Measurements from ENCODE around the gene FIGN. TPM values are rescaled to one million over a fixed set of nuclear protein-coding genes. Genes with fewer than 3 reads are reported as not detected.

Gene FIGN
- total and polyA plus RNA-seq, 10 of the 15 experiments (the other 5 are each of a cell fraction or from before 2014, with no cell fraction given) = under 0.01 to 0.01 TPM; not detected in 8

DNA sequence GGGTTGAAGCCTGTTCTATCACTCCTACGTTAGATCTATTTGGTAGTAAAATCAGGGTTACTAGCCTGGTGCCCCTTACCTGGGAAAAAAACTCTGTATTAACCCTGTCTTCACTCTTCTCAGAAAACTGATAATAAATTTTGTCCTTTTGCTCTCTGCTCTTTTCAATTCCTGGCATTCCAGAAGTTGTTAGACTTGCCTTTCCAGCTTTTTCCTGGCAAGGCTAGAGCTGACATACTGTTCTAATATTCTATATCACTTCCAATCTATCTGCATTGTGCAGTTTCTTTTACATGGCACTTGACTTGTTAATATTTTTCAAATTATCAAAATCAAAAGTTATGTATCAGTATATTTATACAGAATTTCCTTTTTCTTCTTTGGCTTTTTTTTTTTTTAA, 162.2 kb downstream of the FIGN start:
- no peaks in the 10 kb centered on the region for H3K36me3 ChIP-seq (ENCODE audit: control insufficient read depth in 2 of 2, insufficient read depth in 2 of 2, low read length in 1 of 2)
- no peak for FAIRE-seq
- ChIA-PET CTCF (no interaction called here), SMC1A (ENCODE audit: uncharacterized antibody, unreplicated experiment) (no interaction called here), POLR2A (no interaction called here), RAD21 (ENCODE audit: unreplicated experiment) (no interaction called here)
- intact Hi-C loops (cut with micrococcal nuclease; ENCODE audit: unreplicated experiment) = no loop called here
- no peak overlapping the region for H2AFZ ChIP-seq (ENCODE audit: control insufficient read depth, low read depth, low read length)
- no peaks in the 10 kb centered on the region for H3K27me3 ChIP-seq (replicated peaks in 1 of 2; ENCODE audit: control insufficient read depth in 2 of 2, insufficient read depth in 2 of 2, low read length in 1 of 2)
- in situ Hi-C loops (cut with MboI) = no loop called here
- 0% methylated on average over 1 of the region's 1 CpG for whole genome bisulfite sequencing (ENCODE audit: insufficient coverage, insufficient replicate concordance, low lambda C conversion rate, missing lambda C conversion rate)
- no peaks in the 10 kb centered on the region for H4K20me1 ChIP-seq (ENCODE audit: control insufficient read depth, insufficient read depth)
- H3K9me3 ChIP-seq (replicated peaks; ENCODE audit: control insufficient read depth, insufficient read depth, low read length) = no peaks in the 10 kb centered on the region
- no peak overlapping the region for H3K4me3 ChIP-seq
- no TSS peak for BruUV-seq (replicated peaks)
- H3K9ac ChIP-seq (ENCODE audit: control insufficient read depth, insufficient read depth, low read length) = no peak overlapping the region
- no peak for ATAC-seq
- TF ChIP-seq EZH2 (IDR thresholded peaks at IDR 0.05; ENCODE audit: borderline replicate concordance, control insufficient read depth, low read depth, low read length) (no peak), SMARCA5 (IDR thresholded peaks at IDR 0.05) (no peak), SIX5 (IDR thresholded peaks at IDR 0.05; ENCODE audit: low read depth, low read length, severe bottlenecking) (no peak), MAX (IDR thresholded peaks at IDR 0.05; ENCODE audit: low read depth, low read length) (no peak), SUZ12 (IDR thresholded peaks at IDR 0.05; ENCODE audit: unreplicated experiment) (no peak), HCFC1 (IDR thresholded peaks at IDR 0.05; ENCODE audit: low read length) (no peak), WRNIP1 (IDR thresholded peaks at IDR 0.05; ENCODE audit: borderline replicate concordance, low read depth, low read length) (no peak), BMI1 (IDR thresholded peaks at IDR 0.05; ENCODE audit: borderline replicate concordance) (no peak)
- TF ChIP-seq, protein P1, sequence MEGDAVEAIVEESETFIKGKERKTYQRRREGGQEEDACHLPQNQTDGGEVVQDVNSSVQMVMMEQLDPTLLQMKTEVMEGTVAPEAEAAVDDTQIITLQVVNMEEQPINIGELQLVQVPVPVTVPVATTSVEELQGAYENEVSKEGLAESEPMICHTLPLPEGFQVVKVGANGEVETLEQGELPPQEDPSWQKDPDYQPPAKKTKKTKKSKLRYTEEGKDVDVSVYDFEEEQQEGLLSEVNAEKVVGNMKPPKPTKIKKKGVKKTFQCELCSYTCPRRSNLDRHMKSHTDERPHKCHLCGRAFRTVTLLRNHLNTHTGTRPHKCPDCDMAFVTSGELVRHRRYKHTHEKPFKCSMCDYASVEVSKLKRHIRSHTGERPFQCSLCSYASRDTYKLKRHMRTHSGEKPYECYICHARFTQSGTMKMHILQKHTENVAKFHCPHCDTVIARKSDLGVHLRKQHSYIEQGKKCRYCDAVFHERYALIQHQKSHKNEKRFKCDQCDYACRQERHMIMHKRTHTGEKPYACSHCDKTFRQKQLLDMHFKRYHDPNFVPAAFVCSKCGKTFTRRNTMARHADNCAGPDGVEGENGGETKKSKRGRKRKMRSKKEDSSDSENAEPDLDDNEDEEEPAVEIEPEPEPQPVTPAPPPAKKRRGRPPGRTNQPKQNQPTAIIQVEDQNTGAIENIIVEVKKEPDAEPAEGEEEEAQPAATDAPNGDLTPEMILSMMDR (IDR thresholded peaks at IDR 0.05 in 2 of 3, conservative IDR thresholded peaks at IDR 0.05 in 1 of 3; ENCODE audit: control insufficient read depth in 2 of 3, extremely low read depth in 1 of 3, insufficient read depth in 1 of 3, low read depth in 3 of 3, low read length in 3 of 3) = no peak
- TF ChIP-seq, protein P2, sequence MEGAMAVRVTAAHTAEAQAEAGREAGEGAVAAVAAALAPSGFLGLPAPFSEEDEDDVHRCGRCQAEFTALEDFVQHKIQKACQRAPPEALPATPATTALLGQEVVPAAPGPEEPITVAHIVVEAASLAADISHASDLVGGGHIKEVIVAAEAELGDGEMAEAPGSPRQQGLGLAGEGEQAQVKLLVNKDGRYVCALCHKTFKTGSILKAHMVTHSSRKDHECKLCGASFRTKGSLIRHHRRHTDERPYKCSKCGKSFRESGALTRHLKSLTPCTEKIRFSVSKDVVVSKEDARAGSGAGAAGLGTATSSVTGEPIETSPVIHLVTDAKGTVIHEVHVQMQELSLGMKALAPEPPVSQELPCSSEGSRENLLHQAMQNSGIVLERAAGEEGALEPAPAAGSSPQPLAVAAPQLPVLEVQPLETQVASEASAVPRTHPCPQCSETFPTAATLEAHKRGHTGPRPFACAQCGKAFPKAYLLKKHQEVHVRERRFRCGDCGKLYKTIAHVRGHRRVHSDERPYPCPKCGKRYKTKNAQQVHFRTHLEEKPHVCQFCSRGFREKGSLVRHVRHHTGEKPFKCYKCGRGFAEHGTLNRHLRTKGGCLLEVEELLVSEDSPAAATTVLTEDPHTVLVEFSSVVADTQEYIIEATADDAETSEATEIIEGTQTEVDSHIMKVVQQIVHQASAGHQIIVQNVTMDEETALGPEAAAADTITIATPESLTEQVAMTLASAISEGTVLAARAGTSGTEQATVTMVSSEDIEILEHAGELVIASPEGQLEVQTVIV (IDR thresholded peaks at IDR 0.05; ENCODE audit: borderline replicate concordance, partially characterized antibody) = no peak
- TF ChIP-seq, protein P3, sequence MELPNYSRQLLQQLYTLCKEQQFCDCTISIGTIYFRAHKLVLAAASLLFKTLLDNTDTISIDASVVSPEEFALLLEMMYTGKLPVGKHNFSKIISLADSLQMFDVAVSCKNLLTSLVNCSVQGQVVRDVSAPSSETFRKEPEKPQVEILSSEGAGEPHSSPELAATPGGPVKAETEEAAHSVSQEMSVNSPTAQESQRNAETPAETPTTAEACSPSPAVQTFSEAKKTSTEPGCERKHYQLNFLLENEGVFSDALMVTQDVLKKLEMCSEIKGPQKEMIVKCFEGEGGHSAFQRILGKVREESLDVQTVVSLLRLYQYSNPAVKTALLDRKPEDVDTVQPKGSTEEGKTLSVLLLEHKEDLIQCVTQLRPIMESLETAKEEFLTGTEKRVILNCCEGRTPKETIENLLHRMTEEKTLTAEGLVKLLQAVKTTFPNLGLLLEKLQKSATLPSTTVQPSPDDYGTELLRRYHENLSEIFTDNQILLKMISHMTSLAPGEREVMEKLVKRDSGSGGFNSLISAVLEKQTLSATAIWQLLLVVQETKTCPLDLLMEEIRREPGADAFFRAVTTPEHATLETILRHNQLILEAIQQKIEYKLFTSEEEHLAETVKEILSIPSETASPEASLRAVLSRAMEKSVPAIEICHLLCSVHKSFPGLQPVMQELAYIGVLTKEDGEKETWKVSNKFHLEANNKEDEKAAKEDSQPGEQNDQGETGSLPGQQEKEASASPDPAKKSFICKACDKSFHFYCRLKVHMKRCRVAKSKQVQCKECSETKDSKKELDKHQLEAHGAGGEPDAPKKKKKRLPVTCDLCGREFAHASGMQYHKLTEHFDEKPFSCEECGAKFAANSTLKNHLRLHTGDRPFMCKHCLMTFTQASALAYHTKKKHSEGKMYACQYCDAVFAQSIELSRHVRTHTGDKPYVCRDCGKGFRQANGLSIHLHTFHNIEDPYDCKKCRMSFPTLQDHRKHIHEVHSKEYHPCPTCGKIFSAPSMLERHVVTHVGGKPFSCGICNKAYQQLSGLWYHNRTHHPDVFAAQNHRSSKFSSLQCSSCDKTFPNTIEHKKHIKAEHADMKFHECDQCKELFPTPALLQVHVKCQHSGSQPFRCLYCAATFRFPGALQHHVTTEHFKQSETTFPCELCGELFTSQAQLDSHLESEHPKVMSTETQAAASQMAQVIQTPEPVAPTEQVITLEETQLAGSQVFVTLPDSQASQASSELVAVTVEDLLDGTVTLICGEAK (IDR thresholded peaks at IDR 0.05; ENCODE audit: borderline replicate concordance) = no peak
- no peaks in the 10 kb centered on the region for H3K4me1 ChIP-seq (ENCODE audit: control insufficient read depth, insufficient read depth, low read length)
- no peaks in the 10 kb centered on the region for H3K79me2 ChIP-seq (ENCODE audit: control insufficient read depth, insufficient read depth, low read length)
- H3K27ac ChIP-seq (ENCODE audit: control insufficient read depth, insufficient read depth) = no peak overlapping the region
- no peak overlapping the region for H3K4me2 ChIP-seq (ENCODE audit: control insufficient read depth, insufficient read depth)
- no peak for DNase-seq (ENCODE audit: low read depth, low spot score)
